Measurements from ENCODE around the gene CEP72. TPM values are rescaled to one million over a fixed set of nuclear protein-coding genes. Genes with fewer than 3 reads are reported as not detected.

CEP72 gene
- total and polyA plus RNA-seq, 7 donors: 0.36 to 7.1 (median 1.6) TPM

DNA sequence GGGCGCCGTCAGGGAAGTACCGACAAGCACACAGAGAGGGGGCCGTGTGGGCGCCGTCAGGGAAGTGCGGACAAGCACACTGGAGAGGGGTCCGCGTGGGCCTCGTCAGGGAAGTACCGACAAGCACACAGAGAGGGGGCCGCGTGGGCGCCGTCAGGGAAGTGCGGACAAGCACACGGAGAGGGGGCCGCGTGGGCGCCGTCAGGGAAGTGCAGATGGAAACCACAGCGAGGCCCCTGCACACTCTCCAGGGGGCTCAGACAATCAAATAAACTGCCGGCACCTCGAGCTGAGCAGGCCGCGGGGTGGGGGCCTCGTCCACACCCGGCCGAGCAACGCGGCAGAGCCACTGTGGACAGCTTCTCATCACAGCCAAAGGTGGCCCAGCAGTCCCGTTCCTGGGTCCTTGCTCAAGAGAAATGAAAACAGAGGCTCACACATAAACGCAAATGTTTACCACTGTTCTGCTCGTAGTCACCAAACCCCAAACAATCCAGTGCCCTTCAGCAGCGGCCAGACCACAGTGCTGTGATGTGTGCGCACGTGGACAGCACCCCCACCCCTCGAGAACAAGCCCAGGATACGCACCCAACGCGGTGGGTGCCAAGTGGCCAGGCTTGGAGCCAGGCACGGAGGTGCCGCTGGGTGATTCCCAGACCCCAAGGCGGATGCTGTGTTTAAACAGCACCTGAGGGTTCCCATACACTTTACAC, 56.3 kb downstream of the CEP72 start:
- H3K4me1 ChIP-seq: peaks cover 0 to 51% (median 37%) of the 10 kb centered on the region in 4 donors
- intact Hi-C loops (cut with DNase I): no loop called here
- peak overlapping the region in 3 of 4 donors; percentile 62 to 75 (median 69) for H3K27ac ChIP-seq
- H3K9me3 ChIP-seq: no peaks in the 10 kb centered on the region
- no peak for DNase-seq
- H3K36me3 ChIP-seq: peaks cover 8 to 20% (median 18%) of the 10 kb centered on the region in 4 donors
- no peak for TF ChIP-seq POLR2AphosphoS5 (IDR thresholded peaks at IDR 0.05)
- TF ChIP-seq EP300 (IDR thresholded peaks at IDR 0.05): no peak
- no peak for TF ChIP-seq POLR2A (IDR thresholded peaks at IDR 0.05)
- TF ChIP-seq CTCF (IDR thresholded peaks at IDR 0.05): no peak
- WGBS, 2 donors: 83 to 89% methylated on average over 44 of the region's 44 CpGs
- no peak overlapping the region for H3K4me3 ChIP-seq
- H3K27me3 ChIP-seq: no peaks in the 10 kb centered on the region

- peak; percentile 76 for DNase-seq
- H3K4me1 ChIP-seq: peaks cover 0 to 60% (median 46%) of the 10 kb centered on the region in 4 donors
- peak overlapping the region; percentile 31 to 75 (median 66) for H3K27ac ChIP-seq
- H3K9me3 ChIP-seq: no peaks in the 10 kb centered on the region
- WGBS, 2 donors: 60 to 69% methylated on average over 40 of the region's 40 CpGs
- TF ChIP-seq POLR2AphosphoS5 (IDR thresholded peaks at IDR 0.05): no peak
- peak; percentile 52 to 87 (median 62) for TF ChIP-seq CTCF (IDR thresholded peaks at IDR 0.05)
- no peak overlapping the region for H3K4me3 ChIP-seq
- intact Hi-C loops (cut with DNase I): no loop called here
- no peaks in the 10 kb centered on the region for H3K27me3 ChIP-seq
- H3K36me3 ChIP-seq: peaks cover 1 to 11% (median 10%) of the 10 kb centered on the region in 4 donors
Measured at GRCh38 chr5:669111-669841, 57.1 kb downstream of the CEP72 start.

DNA sequence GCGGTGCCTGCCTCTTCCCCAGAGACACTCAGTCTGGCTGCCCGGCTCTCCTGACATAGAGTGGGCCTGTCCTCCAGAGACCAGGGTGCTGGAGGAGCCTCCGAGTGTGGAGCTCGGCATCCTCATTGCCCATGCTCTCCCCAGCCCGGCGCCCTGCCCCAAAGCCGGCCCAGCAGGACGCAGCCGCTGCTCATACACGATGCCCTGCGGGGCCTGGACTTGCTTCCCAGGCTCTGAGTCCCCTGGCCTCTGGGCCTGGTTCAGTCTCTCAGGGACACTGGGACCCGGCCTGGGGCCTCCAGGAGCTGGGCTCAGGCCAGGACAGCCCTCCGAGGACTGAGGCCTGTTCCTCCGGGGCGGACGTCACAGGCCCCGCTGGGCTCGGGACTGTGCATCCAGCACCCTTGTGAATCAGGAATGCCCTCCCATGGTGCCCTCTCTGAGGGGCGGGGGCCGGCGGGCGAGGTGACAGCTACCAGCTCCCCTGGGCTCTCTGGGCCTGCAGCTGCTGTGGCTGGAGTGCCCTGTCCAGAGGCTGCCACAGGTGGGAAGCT, 57.8 kb downstream of the CEP72 start:
- 87 to 89% methylated on average over 22 of the region's 22 CpGs for WGBS, 2 donors
- no peak for DNase-seq
- H3K4me1 ChIP-seq: peaks cover 0 to 66% (median 52%) of the 10 kb centered on the region in 4 donors
- H3K27ac ChIP-seq: peak overlapping the region; percentile 31 to 75 (median 66)
- H3K9me3 ChIP-seq: no peaks in the 10 kb centered on the region
- no peak for TF ChIP-seq POLR2AphosphoS5 (IDR thresholded peaks at IDR 0.05)
- no peak for TF ChIP-seq EP300 (IDR thresholded peaks at IDR 0.05)
- TF ChIP-seq CTCF (IDR thresholded peaks at IDR 0.05): no peak
- no peaks in the 10 kb centered on the region for H3K27me3 ChIP-seq
- peaks cover 0 to 5% (median 4%) of the 10 kb centered on the region in 4 donors for H3K36me3 ChIP-seq
- no peak overlapping the region for H3K4me3 ChIP-seq
- intact Hi-C loops (cut with DNase I): loop anchor here (2.0 to 5.0 kb wide), 2 partner anchors 112 to 235 kb away; partner anchors contain the start of gene ZDHHC11B

GRCh38 chr5:670396-671270, 58.5 kb downstream of the CEP72 start:
- Histone ChIP-seq H3K36me3 (no peaks in the 10 kb centered on the region), H3K27ac (peak overlapping the region in 3 of 4 donors; percentile 62 to 75 (median 69)), H3K27me3 (no peaks in the 10 kb centered on the region), H3K4me1 (peaks cover 0 to 73% (median 56%) of the 10 kb centered on the region in 4 donors), H3K9me3 (no peaks in the 10 kb centered on the region), H3K4me3 (no peak overlapping the region)
- intact Hi-C loops (cut with DNase I): loop anchor here (2.0 to 5.0 kb wide), 2 partner anchors 112 to 234 kb away; partner anchors contain the start of gene ZDHHC11B
- no peak for DNase-seq
- 54 to 73% methylated on average over 33 of the region's 33 CpGs for WGBS, 2 donors
- no peak for TF ChIP-seq POLR2AphosphoS5 (IDR thresholded peaks at IDR 0.05)
- no peak for TF ChIP-seq CTCF (IDR thresholded peaks at IDR 0.05)
- TF ChIP-seq EP300 (IDR thresholded peaks at IDR 0.05): no peak
- TF ChIP-seq POLR2A (IDR thresholded peaks at IDR 0.05): no peak
